Measurements from ENCODE around the gene TAOK3. TPM values are rescaled to one million over a fixed set of nuclear protein-coding genes. Genes with fewer than 3 reads are reported as not detected.

The TAOK3 gene
- total RNA-seq, 3 donors from 2014 or later (not counting 1 experiment from before 2014, with no cell fraction given), result 155 to 166 (median 157) TPM

DNA sequence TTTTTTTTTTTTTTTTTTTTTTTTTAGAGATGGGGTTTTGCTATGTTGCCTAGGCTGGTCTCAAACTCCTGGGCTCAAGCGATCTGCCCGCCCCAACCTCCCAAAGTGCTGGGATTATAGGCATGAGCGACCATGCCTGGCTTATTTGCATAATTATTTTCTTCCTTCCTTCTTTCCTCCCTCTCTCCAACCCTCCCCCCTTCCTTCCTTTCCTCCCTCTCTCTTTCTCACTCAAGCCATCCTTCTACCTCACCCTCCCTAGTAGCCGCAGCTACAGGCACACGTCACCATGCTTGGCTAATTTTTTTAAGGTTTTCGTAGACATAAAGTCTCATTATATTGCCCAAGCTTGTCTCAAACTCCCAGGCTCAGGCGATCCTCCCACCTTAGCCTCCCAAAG, 152.9 kb downstream of the TAOK3 start:
- H3K9me3 Mint-ChIP-seq, result no peaks in the 10 kb centered on the region
- Histone ChIP-seq H3K27ac (ENCODE audit: low read length) (no peak overlapping the region), H3K36me3 (ENCODE audit: control insufficient read depth, insufficient read depth, low read length) (peaks cover 12% of the 10 kb centered on the region), H3K27me3 (ENCODE audit: control insufficient read depth, insufficient read depth, low read length) (no peaks in the 10 kb centered on the region), H3K4me1 (ENCODE audit: control insufficient read depth, insufficient read depth, low read length) (no peaks in the 10 kb centered on the region), H3K4me3 (ENCODE audit: low read length) (no peak overlapping the region), H3K9me3 (ENCODE audit: control insufficient read depth, insufficient read depth, low read length) (no peaks in the 10 kb centered on the region)
- no peak overlapping the region for H3K4me3 Mint-ChIP-seq
- DNase-seq (no peak), ATAC-seq (no peak)
- no peaks in the 10 kb centered on the region for H3K27me3 Mint-ChIP-seq (ENCODE audit: low read depth in 2 of 2)
- H3K4me1 Mint-ChIP-seq, result no peaks in the 10 kb centered on the region
- 85% methylated on average over 7 of the region's 7 CpGs for WGBS (ENCODE audit: insufficient coverage)
- H3K27ac Mint-ChIP-seq, result peak overlapping the region; percentile 27 to 67
- H3K36me3 Mint-ChIP-seq, result no peaks in the 10 kb centered on the region
- TF ChIP-seq, protein P1, sequence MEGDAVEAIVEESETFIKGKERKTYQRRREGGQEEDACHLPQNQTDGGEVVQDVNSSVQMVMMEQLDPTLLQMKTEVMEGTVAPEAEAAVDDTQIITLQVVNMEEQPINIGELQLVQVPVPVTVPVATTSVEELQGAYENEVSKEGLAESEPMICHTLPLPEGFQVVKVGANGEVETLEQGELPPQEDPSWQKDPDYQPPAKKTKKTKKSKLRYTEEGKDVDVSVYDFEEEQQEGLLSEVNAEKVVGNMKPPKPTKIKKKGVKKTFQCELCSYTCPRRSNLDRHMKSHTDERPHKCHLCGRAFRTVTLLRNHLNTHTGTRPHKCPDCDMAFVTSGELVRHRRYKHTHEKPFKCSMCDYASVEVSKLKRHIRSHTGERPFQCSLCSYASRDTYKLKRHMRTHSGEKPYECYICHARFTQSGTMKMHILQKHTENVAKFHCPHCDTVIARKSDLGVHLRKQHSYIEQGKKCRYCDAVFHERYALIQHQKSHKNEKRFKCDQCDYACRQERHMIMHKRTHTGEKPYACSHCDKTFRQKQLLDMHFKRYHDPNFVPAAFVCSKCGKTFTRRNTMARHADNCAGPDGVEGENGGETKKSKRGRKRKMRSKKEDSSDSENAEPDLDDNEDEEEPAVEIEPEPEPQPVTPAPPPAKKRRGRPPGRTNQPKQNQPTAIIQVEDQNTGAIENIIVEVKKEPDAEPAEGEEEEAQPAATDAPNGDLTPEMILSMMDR (IDR thresholded peaks at IDR 0.05), result no peak
- intact Hi-C loops (cut with micrococcal nuclease), result no loop called here

DNA sequence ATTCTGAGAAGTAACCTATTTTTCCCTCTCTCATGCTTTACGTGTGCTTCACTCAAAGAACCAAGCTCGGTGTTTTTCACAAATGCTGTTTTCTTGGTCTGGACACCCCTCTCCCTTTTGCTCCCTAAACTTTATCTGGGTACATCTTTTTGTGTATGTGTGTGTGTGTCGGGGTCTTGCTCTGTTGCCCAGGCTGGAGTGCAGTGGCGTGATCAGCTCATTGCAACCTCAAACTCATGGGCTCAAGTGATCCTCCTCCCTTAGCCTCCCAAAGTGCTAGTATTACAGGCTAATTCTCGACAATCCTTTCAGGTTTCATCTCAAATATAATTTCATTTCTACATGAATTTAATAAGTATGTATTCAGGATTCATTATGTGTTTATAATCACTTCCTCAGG, 153.6 kb downstream of the TAOK3 start:
- H3K9me3 Mint-ChIP-seq, result no peaks in the 10 kb centered on the region
- no peaks in the 10 kb centered on the region for H3K4me1 Mint-ChIP-seq
- no peaks in the 10 kb centered on the region for H3K27me3 Mint-ChIP-seq (ENCODE audit: low read depth in 2 of 2)
- peaks cover 7% of the 10 kb centered on the region for H3K36me3 ChIP-seq (ENCODE audit: control insufficient read depth, insufficient read depth, low read length)
- no peaks in the 10 kb centered on the region for H3K4me1 ChIP-seq (ENCODE audit: control insufficient read depth, insufficient read depth, low read length)
- DNase-seq (no peak), ATAC-seq (no peak)
- 98% methylated on average over 3 of the region's 5 CpGs for WGBS (ENCODE audit: insufficient coverage)
- no peak overlapping the region for H3K27ac Mint-ChIP-seq
- TF ChIP-seq, protein P1 (IDR thresholded peaks at IDR 0.05), result no peak
- no peaks in the 10 kb centered on the region for H3K27me3 ChIP-seq (ENCODE audit: control insufficient read depth, insufficient read depth, low read length)
- H3K4me3 ChIP-seq (ENCODE audit: low read length), result no peak overlapping the region
- no peaks in the 10 kb centered on the region for H3K36me3 Mint-ChIP-seq
- H3K9me3 ChIP-seq (ENCODE audit: control insufficient read depth, insufficient read depth, low read length), result no peaks in the 10 kb centered on the region
- H3K4me3 Mint-ChIP-seq, result no peak overlapping the region
- intact Hi-C loops (cut with micrococcal nuclease), result no loop called here
- no peak overlapping the region for H3K27ac ChIP-seq (ENCODE audit: low read length)

DNA sequence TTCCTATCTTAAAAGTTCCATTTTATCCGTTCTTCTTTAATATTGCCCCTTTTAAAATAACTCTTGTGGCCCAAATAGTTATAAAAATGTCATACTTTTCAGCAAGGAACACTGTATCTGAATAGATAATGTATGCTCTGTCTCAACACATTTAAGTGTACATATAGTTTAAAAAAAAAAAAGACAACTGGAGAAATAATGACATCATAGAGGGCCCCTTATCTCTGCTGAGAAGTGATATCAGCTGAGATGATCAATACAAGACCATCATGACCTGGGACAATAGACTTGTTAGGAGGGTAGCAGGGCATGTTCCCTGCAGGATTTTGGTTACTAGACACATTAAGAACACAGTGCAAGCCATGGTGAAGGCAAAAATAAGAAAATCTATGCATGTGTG, 159.3 kb downstream of the TAOK3 start:
- H3K27ac Mint-ChIP-seq, result peak overlapping the region in 1 of 2 donors; percentile 46
- H3K36me3 Mint-ChIP-seq, result peaks cover 19% of the 10 kb centered on the region
- no peaks in the 10 kb centered on the region for H3K27me3 Mint-ChIP-seq (ENCODE audit: low read depth in 2 of 2)
- Histone ChIP-seq H3K36me3 (ENCODE audit: control insufficient read depth, insufficient read depth, low read length) (peaks cover 36% of the 10 kb centered on the region), H3K9me3 (ENCODE audit: control insufficient read depth, insufficient read depth, low read length) (no peaks in the 10 kb centered on the region), H3K27me3 (ENCODE audit: control insufficient read depth, insufficient read depth, low read length) (no peaks in the 10 kb centered on the region), H3K27ac (ENCODE audit: low read length) (no peak overlapping the region), H3K4me1 (ENCODE audit: control insufficient read depth, insufficient read depth, low read length) (no peaks in the 10 kb centered on the region), H3K4me3 (ENCODE audit: low read length) (no peak overlapping the region)
- no peak for DNase-seq
- no peak for ATAC-seq
- no peaks in the 10 kb centered on the region for H3K9me3 Mint-ChIP-seq
- TF ChIP-seq, protein P1 (IDR thresholded peaks at IDR 0.05), result no peak
- peaks cover 0 to 5% of the 10 kb centered on the region in 2 donors for H3K4me1 Mint-ChIP-seq
- no peak overlapping the region for H3K4me3 Mint-ChIP-seq
- WGBS (ENCODE audit: insufficient coverage), result no CpG with 5 or more reads among the region's 1 CpG
- intact Hi-C loops (cut with micrococcal nuclease), result no loop called here

DNA sequence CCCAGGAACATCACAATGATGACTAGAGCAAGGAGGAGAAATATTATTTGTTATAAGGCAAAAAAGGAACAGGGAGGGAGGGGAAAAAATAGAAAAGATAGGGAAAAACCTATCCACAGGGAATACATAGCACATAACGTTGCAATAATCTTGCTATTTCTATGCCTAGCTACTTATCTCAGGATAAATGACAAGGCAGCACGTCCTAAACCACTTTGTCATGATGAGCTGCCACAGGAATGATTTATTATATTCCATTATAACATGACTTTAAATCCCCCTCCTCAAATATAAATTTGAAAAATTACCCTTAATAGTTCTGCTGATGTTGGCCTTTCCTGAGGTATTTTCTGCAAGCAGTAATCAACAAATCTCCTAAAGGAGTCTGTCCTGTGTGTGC, 160.1 kb downstream of the TAOK3 start:
- H3K4me3 ChIP-seq (ENCODE audit: low read length), result no peak overlapping the region
- TF ChIP-seq, protein P1 (IDR thresholded peaks at IDR 0.05), result no peak
- Mint-ChIP-seq H3K4me1 (peaks cover 0 to 5% of the 10 kb centered on the region in 2 donors), H3K36me3 (peaks cover 19% of the 10 kb centered on the region), H3K27ac (peak overlapping the region in 1 of 2 donors; percentile 67), H3K27me3 (ENCODE audit: low read depth in 2 of 2) (no peaks in the 10 kb centered on the region), H3K9me3 (no peaks in the 10 kb centered on the region), H3K4me3 (no peak overlapping the region)
- no peak overlapping the region for H3K27ac ChIP-seq (ENCODE audit: low read length)
- H3K4me1 ChIP-seq (ENCODE audit: control insufficient read depth, insufficient read depth, low read length), result no peaks in the 10 kb centered on the region
- H3K36me3 ChIP-seq (ENCODE audit: control insufficient read depth, insufficient read depth, low read length), result peaks cover 43% of the 10 kb centered on the region
- DNase-seq (no peak), ATAC-seq (no peak)
- 97% methylated on average over 2 of the region's 2 CpGs for WGBS (ENCODE audit: insufficient coverage)
- intact Hi-C loops (cut with micrococcal nuclease), result no loop called here
- no peaks in the 10 kb centered on the region for H3K9me3 ChIP-seq (ENCODE audit: control insufficient read depth, insufficient read depth, low read length)
- H3K27me3 ChIP-seq (ENCODE audit: control insufficient read depth, insufficient read depth, low read length), result no peaks in the 10 kb centered on the region

Measured in natural killer cell (primary cell).